Mucosa of rectum (tissue), 2 donors: Measurements from ENCODE around the gene RETSAT.

Experiments used
- H3K27ac ChIP-seq, 2 donors: one replicate each; pipeline ENCODE4 v1.7.0; 2013; ENCODE audit warnings: inconsistent platforms in 2 of 2, low read depth in 2 of 2, low read length in 2 of 2
- H3K27me3 ChIP-seq, 2 donors: one replicate each; pipeline ENCODE4 v1.7.0; 2013; ENCODE audit warnings: low read length in 2 of 2; ENCODE audit not compliant: control insufficient read depth in 2 of 2, insufficient read depth in 2 of 2
- H3K36me3 ChIP-seq, 2 donors: one replicate each; pipeline ENCODE4 v1.7.0; 2013; ENCODE audit warnings: low read length in 2 of 2; ENCODE audit not compliant: control insufficient read depth in 2 of 2, insufficient read depth in 2 of 2
- H3K4me1 ChIP-seq, 2 donors: one replicate each; pipeline ENCODE4 v1.7.0; 2013; ENCODE audit warnings: low read length in 2 of 2, mild to moderate bottlenecking in 1 of 2; ENCODE audit not compliant: control insufficient read depth in 2 of 2, insufficient read depth in 2 of 2
- H3K4me3 ChIP-seq, 2 donors: one replicate each; pipeline ENCODE4 v1.7.0; 2013; ENCODE audit warnings: low read length in 2 of 2
- H3K9ac ChIP-seq, 2 donors: one replicate each; pipeline ENCODE4 v1.7.0; 2013; ENCODE audit warnings: low read length in 2 of 2, low read depth in 1 of 2, mild to moderate bottlenecking in 1 of 2
- H3K9me3 ChIP-seq, 2 donors: one replicate each; pipeline ENCODE4 v1.7.0; 2013; ENCODE audit warnings: low read length in 2 of 2; ENCODE audit not compliant: control insufficient read depth in 2 of 2
- donor health status: healthy.
- donor health status: Normal muscosa, but diverticular disease.

RETSAT gene

DNA sequence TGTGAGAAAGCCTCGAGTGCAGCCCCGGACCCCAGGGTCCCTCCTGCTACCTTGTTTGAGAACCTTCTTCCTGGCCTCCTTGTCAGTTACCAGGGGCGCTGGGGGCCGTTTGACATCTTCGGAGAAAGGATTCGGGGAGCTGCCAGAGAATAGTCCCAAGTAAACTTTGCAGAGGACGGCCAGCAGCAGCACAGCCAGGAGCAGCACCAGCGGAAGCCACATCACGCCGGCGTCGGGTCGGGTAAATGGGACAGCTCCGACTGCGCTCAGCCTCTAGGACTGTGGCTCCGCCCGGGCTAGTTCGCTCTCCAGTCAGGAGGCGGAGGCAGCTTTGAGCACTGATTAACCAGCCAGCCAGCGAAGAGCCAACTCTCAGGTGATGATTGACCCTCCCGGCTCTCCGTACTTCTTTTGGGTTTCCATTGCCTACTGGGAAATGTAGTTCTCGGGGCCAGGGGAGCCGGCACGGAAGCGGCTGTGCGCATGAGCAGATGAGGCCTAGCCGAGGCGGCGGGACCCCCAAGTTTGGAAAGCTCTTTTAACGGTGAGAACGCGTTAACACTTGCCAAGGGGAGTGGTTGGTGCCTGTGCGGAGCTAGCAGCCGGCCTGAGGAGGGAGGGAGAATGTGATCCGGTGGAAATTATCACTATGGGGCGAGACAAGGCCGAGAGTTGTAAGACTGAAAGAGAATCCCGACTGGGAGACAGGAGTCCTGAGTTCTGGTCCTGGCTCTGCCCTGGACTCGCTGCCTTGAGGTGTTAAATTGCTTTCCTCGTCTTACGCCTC, at the start of gene RETSAT, which contains the start of gene ELMOD3:
RETSAT (minus strand) TSS at position 243 of the 787 bp plus-strand sequence; CDS start at position 222, 21 bp downstream.
ELMOD3 (plus strand) TSS at position 484 of the 787 bp plus-strand sequence. CDS start 2,430 bp downstream, outside the sequence.
- Histone ChIP-seq H3K4me3 (peak within 1 kb of the TSS; percentile 97 to 100), H3K4me1 (peaks cover 13 to 16% of the 10 kb centered on the region in 2 donors), H3K36me3 (peaks cover 30 to 35% of the 10 kb centered on the region in 2 donors), H3K27ac (peak within 1 kb of the TSS; percentile 92 to 96), H3K9ac (peak within 1 kb of the TSS; percentile 94 to 96), H3K9me3 (no peaks in the 10 kb centered on the region), H3K27me3 (no peaks in the 10 kb centered on the region)

DNA sequence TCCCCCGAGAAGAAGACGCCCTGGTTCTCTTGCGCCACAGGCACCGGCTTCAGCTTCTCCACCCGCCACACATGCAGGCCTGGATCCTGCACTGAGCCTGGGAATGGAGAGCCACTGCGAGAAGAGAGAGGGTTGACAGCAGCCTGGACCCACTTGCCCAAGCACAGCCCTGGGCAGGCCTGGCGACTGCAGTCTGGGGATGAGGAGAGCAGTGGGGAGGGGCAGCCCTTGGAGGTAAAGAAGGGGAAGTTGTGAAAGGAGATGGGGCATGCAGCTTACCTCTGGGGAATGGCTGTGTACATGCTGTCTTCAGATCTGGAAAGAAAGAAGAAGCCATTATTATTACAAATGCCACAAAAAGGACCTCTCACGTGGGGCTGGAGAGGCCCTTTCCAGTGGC, 47.5 kb upstream of the RETSAT start:
- Histone ChIP-seq H3K9ac (no peak overlapping the region), H3K4me3 (no peak overlapping the region), H3K9me3 (no peaks in the 10 kb centered on the region), H3K36me3 (peaks cover 28 to 33% of the 10 kb centered on the region in 2 donors), H3K4me1 (peaks cover 4% of the 10 kb centered on the region in 2 donors), H3K27ac (no peak overlapping the region), H3K27me3 (no peaks in the 10 kb centered on the region)

DNA sequence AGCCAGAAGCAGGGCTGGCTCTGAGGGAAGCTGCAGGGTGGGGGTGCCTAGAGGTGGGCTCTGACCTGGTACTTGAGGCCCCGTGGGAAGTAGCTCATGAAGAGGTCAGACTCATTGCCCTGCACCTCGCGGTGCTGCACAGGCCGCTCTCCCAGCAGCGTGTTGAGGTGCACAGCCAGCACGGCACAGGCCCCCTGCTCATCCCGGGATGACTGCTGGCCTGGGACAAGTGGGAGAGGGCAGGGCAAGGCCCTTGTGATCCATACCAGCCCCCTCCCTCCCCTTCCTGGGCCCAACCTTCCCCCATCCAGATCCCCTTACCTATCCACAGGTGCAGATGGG, 47.1 kb upstream of the RETSAT start:
- H3K9ac ChIP-seq: no peak overlapping the region
- no peaks in the 10 kb centered on the region for H3K27me3 ChIP-seq
- H3K36me3 ChIP-seq: peaks cover 28 to 33% of the 10 kb centered on the region in 2 donors
- no peaks in the 10 kb centered on the region for H3K9me3 ChIP-seq
- H3K4me3 ChIP-seq: no peak overlapping the region
- H3K4me1 ChIP-seq: peaks cover 4% of the 10 kb centered on the region in 2 donors
- H3K27ac ChIP-seq: no peak overlapping the region

DNA sequence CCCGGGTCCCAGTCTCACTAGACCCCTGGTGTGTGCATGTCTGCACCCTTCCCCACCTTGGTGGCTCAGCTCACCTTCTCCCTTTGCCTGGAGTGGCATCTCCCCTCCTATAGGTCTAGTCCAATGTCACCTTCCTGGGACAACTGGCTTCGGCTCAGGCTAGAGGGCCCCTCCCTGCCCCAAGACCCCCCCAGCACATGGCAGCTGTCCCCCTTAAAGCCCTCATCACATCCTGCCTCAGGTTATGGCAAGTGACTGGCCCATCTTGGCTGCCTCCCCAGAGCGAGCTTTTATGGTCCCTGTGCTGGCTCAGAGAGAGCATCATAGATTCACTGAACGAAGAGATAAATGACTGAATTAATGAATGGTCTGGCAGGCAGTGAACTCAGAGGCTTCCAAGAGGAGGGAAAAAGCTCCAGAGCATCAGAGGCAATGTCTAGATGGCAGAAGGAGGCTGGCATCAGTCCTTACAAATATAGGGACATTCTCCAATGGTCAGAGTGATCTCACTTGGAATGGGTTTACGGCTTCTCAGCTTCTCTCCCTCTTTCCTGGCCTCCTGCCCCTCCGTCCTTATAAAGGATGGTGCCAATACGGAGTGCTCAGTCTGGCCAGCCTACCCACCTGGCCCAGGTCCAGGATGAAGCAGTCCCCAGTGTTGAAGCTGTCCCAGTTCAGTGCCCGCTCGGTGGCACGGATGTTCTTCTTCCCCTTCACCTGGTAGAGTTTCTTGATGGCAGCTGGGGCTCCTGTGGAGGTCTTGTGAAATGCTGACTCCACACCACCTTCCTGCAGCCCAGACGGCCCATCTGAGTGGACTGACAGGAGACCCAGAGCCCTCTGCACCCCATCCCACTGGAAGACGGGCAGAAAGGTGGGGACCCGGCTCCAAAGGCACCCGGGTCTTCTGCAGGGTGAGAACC, 46.5 kb upstream of the RETSAT start:
- H3K36me3 ChIP-seq: peaks cover 28 to 33% of the 10 kb centered on the region in 2 donors
- H3K4me1 ChIP-seq: peaks cover 0 to under 1% of the 10 kb centered on the region in 2 donors
- no peak overlapping the region for H3K27ac ChIP-seq
- no peak overlapping the region for H3K4me3 ChIP-seq
- no peaks in the 10 kb centered on the region for H3K9me3 ChIP-seq
- no peak overlapping the region for H3K9ac ChIP-seq
- no peaks in the 10 kb centered on the region for H3K27me3 ChIP-seq

DNA sequence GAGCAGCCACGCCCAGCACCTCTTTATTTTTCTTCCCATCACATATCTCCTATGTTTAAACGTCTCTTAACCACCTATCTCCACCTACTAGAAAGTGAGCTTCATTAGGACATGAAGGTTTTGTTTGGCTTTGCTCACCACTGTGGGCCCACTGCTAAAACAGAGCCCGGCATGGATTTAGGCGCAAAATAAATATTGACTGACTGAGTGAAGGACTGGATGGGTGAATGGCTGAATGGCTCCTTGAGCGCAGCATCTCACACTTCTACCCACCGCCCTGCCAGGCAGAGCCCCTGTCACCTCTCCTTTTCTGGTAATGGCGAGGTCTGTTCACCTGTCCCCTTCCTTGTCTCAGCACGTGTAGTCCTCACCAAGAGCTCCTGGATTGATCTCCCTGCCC, 45.7 kb upstream of the RETSAT start:
- Histone ChIP-seq H3K27ac (no peak overlapping the region), H3K4me1 (no peaks in the 10 kb centered on the region), H3K4me3 (no peak overlapping the region), H3K27me3 (no peaks in the 10 kb centered on the region), H3K9ac (no peak overlapping the region), H3K36me3 (peaks cover 32 to 33% of the 10 kb centered on the region in 2 donors), H3K9me3 (no peaks in the 10 kb centered on the region)

DNA sequence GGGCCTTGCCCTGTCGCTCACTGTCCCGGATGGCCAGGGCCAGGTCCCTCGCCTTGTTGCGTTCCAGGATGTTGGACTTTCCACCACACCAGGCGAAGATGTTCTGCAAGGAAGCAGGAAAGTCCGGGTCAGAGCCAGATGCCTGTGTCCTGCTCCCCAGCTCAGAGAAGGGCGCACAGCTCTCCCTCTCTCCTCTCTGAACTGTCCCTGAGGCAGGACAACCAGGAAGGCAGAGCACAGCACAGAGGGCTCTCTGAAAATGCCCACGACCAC, 44.8 kb upstream of the RETSAT start:
- no peak overlapping the region for H3K27ac ChIP-seq
- no peak overlapping the region for H3K9ac ChIP-seq
- H3K27me3 ChIP-seq: no peaks in the 10 kb centered on the region
- no peaks in the 10 kb centered on the region for H3K4me1 ChIP-seq
- H3K9me3 ChIP-seq: no peaks in the 10 kb centered on the region
- H3K4me3 ChIP-seq: no peak overlapping the region
- peaks cover 39 to 40% of the 10 kb centered on the region in 2 donors for H3K36me3 ChIP-seq

DNA sequence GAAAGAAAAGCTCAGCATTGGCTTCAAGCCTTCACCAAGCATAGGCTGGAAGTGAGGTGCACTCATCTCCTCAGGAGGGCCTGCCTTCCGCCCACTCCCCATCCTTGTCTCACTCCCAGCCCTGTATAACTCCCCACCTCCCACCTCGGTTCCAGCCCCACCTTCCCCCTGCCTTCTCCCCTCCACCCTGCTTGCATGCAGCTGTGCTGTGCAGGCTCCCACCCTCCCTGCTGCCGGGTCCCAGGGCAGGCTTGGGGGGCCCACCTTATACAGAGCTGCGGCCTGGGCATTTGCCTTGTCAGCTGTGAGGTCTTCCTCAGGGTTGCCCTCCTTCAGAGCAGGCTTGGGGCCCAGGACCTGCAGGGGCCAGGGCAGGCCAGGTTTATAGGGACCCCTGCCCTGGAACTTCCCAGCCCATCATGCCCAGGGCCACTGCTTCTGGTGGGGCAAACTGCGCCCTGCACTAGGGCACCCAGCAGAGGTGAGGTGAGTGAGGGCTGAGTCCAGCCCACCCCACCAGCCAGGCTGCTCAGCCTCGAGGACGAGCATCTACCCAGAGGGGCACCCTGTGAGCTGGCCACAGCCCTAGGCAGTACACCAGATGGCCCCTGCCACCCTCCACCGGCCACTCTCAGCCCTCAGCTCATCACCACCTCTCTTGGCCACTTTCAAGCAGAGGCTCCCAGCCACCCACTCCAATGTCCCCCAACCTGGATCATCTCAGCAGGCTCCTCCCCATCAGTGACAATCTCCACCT, 44.3 kb upstream of the RETSAT start:
- Histone ChIP-seq H3K27ac (no peak overlapping the region), H3K4me1 (no peaks in the 10 kb centered on the region), H3K27me3 (no peaks in the 10 kb centered on the region), H3K4me3 (no peak overlapping the region), H3K9me3 (no peaks in the 10 kb centered on the region), H3K9ac (no peak overlapping the region), H3K36me3 (peaks cover 41 to 44% of the 10 kb centered on the region in 2 donors)

DNA sequence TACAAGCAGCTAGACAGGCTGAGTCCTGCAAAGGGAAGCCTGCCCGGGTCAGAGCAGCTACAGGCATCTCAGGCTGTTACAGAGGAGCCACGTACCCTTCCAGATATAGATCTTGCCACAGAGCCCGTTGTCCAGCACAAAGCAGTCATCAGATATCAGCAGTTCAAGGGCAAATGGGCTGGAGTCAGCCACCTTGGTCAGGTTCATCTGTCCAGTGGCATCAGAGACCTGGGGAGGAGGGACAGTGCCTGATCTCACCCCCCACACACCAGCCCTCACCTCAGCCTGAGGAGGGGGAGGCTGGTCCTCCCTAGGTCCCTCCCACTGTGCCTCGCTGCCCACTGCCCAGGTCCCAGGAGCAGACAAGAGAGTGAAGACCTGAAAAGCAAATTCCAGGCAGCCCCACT, 43.6 kb upstream of the RETSAT start:
- no peak overlapping the region for H3K27ac ChIP-seq
- H3K4me1 ChIP-seq: no peaks in the 10 kb centered on the region
- H3K4me3 ChIP-seq: no peak overlapping the region

DNA sequence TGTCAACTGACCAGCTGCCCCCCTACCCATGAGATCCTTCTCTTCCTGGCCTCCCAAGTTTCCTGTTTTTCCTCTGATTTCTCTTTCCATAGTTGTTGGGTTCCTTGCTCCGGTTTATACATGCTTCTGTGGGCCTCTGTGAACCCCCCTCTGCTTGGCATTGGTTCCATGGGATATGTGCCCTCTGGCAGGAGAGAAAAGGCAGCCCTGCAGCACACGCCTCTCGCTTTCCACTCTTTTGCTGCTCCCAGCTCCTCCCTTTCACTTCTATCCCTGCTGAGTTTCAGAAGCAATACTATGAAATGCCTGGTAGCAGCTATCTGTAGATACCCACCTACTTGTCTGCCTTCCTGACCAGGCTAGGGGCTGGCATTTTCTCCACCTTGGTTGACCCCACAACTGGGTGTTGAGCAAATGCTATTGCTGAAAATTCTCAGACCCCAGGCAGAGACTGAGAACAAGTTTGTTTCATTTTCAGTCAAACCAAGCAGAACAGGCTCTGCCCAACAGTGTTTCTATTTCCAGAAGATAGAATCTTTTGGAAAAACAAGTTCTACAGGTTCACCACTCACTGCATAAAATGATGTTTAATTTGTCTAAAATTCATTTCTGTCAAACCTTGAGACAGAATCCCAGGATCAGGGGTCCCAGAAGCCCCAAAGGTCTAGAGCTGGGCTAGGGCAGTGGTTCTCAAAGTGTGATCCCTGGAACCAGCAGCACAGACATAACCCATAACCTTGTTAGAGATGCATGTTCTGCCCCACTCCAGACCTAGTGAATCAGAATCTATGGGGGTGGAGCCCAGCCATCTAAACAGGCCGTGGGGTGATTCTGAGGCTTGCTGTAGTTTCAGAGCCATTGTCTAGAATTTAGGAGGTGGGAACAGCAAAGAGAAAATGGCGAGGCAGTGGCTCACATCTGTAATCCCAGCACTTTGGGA, 42.5 kb upstream of the RETSAT start:
- Histone ChIP-seq H3K4me3 (no peak overlapping the region), H3K4me1 (peaks cover 4% of the 10 kb centered on the region in 2 donors), H3K9ac (no peak overlapping the region)

More for the DNA sequence above, 43.6 kb upstream of the RETSAT start:
- Histone ChIP-seq H3K36me3 (peaks cover 41 to 44% of the 10 kb centered on the region in 2 donors), H3K9ac (no peak overlapping the region), H3K9me3 (no peaks in the 10 kb centered on the region), H3K27me3 (no peaks in the 10 kb centered on the region)

More for the DNA sequence above, 42.5 kb upstream of the RETSAT start:
- H3K27me3 ChIP-seq: no peaks in the 10 kb centered on the region
- H3K36me3 ChIP-seq: peaks cover 43% of the 10 kb centered on the region in 2 donors
- no peak overlapping the region for H3K27ac ChIP-seq
- no peaks in the 10 kb centered on the region for H3K9me3 ChIP-seq
